Mesodermal cell (in vitro differentiated cells): ENCODE results near the gene CSAG2. TPM values are rescaled to one million over a fixed set of nuclear protein-coding genes. Genes with fewer than 3 reads are reported as not detected.
"Not testable (repeated sequence)": the region's sequence is repeated elsewhere in the genome, so short reads cannot be mapped to it uniquely, and the experiment has no call there.

ENCODE experiments used
- H3K27ac ChIP-seq: 2 replicates; pipeline ENCODE4 v1.7.0; 2013; ENCODE audit warnings: mild to moderate bottlenecking, low read depth, low read length, moderate library complexity; ENCODE audit not compliant: severe bottlenecking
- H3K36me3 ChIP-seq: 2 replicates; pipeline ENCODE4 v1.7.1; 2013; ENCODE audit warnings: mild to moderate bottlenecking, low read length, moderate library complexity; ENCODE audit not compliant: control insufficient read depth, insufficient read depth
- H3K4me1 ChIP-seq: one replicate; pipeline ENCODE4 v1.7.1; 2013; ENCODE audit warnings: mild to moderate bottlenecking, low read length; ENCODE audit not compliant: insufficient read depth, control insufficient read depth, poor library complexity, severe bottlenecking
- H3K4me3 ChIP-seq: 2 replicates; pipeline ENCODE4 v1.7.0; 2013; ENCODE audit warnings: low read length, control low read depth, mild to moderate bottlenecking; ENCODE audit not compliant: insufficient read depth, poor library complexity, severe bottlenecking; ENCODE audit errors: extremely low read depth
- H3K9me3 ChIP-seq: 2 replicates; pipeline ENCODE4 v1.7.1; 2013; ENCODE audit warnings: mild to moderate bottlenecking, low read length, moderate library complexity; ENCODE audit not compliant: control insufficient read depth
- WGBS, 2 experiments: methylation state at CpG; one replicate each; pipeline ENCODE4 v1.1.5; 2013; ENCODE audit warnings: missing lambda C conversion rate in 2 of 2; ENCODE audit not compliant: insufficient coverage in 2 of 2; 5-methylcytosine and 5-hydroxymethylcytosine counted together
- polyA plus RNA-seq, 2 experiments: library from polyadenylated mRNA; stranded (reverse); fragments of 50-300 nt; gene quantifications; one replicate each; pipeline ENCODE4 v1.2.3, GENCODE V29; 2013

CSAG2 gene
- not detected for polyA plus RNA-seq (2013, experiment 1 of 2)
- not detected for polyA plus RNA-seq (2013, experiment 2 of 2)

GRCh38 chrX:152709173-152709572 lies at the start of gene CSAG2:
CSAG2 (minus strand) TSS chrX:152709273; CDS start chrX:152709112, 161 bp downstream.
- H3K27ac ChIP-seq, H3K4me3 ChIP-seq, H3K9me3 ChIP-seq, H3K36me3 ChIP-seq, H3K4me1 ChIP-seq: not testable (repeated sequence)
- WGBS, 2 experiments: no CpG with 5 or more reads among the region's 2 CpGs

- H3K9me3 ChIP-seq, H3K4me1 ChIP-seq, H3K36me3 ChIP-seq, H3K27ac ChIP-seq, H3K4me3 ChIP-seq: not testable (repeated sequence)
- WGBS, 2 experiments: no CpG with 5 or more reads among the region's 5 CpGs
Observed at GRCh38 chrX:152754871-152755270, 45.8 kb upstream of the CSAG2 start.

GRCh38 chrX:152753686-152754650 lies 44.9 kb upstream of the CSAG2 start, which contains the start of gene MAGEA2:
MAGEA2 (minus strand) TSS chrX:152753842; CDS start chrX:152751363, 2,479 bp downstream.
- H3K27ac ChIP-seq, H3K4me1 ChIP-seq, H3K36me3 ChIP-seq, H3K9me3 ChIP-seq, H3K4me3 ChIP-seq: not testable (repeated sequence)
- no CpG with 5 or more reads among the region's 35 CpGs for WGBS, 2 experiments

- WGBS, 2 experiments: no CpG with 5 or more reads among the region's 5 CpGs
- H3K9me3 ChIP-seq: no peaks in the 10 kb centered on the region
- no peaks in the 10 kb centered on the region for H3K4me1 ChIP-seq
- no peak overlapping the region for H3K27ac ChIP-seq
- no peaks in the 10 kb centered on the region for H3K36me3 ChIP-seq
- H3K4me3 ChIP-seq: no peak overlapping the region
Observed at GRCh38 chrX:152738560-152738959, 29.5 kb upstream of the CSAG2 start.

GRCh38 chrX:152736528-152736927 lies 27.5 kb upstream of the CSAG2 start:
- 94 to 97% methylated on average over 3 to 11 of the region's 12 CpGs for WGBS, 2 experiments
- not testable (repeated sequence) for H3K4me3 ChIP-seq, H3K36me3 ChIP-seq, H3K27ac ChIP-seq, H3K4me1 ChIP-seq, H3K9me3 ChIP-seq

GRCh38 chrX:152735860-152736511 lies 26.9 kb upstream of the CSAG2 start:
- H3K4me1 ChIP-seq: no peaks in the 10 kb centered on the region
- H3K27ac ChIP-seq: no peak overlapping the region
- no peaks in the 10 kb centered on the region for H3K9me3 ChIP-seq
- 68 to 80% methylated on average over 1 to 6 of the region's 12 CpGs for WGBS, 2 experiments
- no peak overlapping the region for H3K4me3 ChIP-seq
- no peaks in the 10 kb centered on the region for H3K36me3 ChIP-seq

- H3K27ac ChIP-seq: no peak overlapping the region
- H3K4me1 ChIP-seq: no peaks in the 10 kb centered on the region
- no peaks in the 10 kb centered on the region for H3K9me3 ChIP-seq
- H3K36me3 ChIP-seq: no peaks in the 10 kb centered on the region
- H3K4me3 ChIP-seq: no peak overlapping the region
- 100% methylated on average over 1 of the region's 2 CpGs; no CpG with 5 or more reads in 1 of the 2 experiments for WGBS, 2 experiments
Observed at GRCh38 chrX:152735101-152735500, 26.0 kb upstream of the CSAG2 start.

- not testable (repeated sequence) for H3K4me1 ChIP-seq, H3K36me3 ChIP-seq, H3K9me3 ChIP-seq, H3K4me3 ChIP-seq, H3K27ac ChIP-seq
- WGBS, 2 experiments: 87 to 97% methylated on average over 5 to 8 of the region's 22 CpGs
Observed at GRCh38 chrX:152734143-152734858, 25.2 kb upstream of the CSAG2 start.

- no peaks in the 10 kb centered on the region for H3K4me1 ChIP-seq
- no peak within 1 kb of the TSS for H3K4me3 ChIP-seq
- no peaks in the 10 kb centered on the region for H3K9me3 ChIP-seq
- no peak within 1 kb of the TSS for H3K27ac ChIP-seq
- H3K36me3 ChIP-seq: no peaks in the 10 kb centered on the region
- 60% methylated on average over 1 of the region's 21 CpGs; no CpG with 5 or more reads in 1 of the 2 experiments for WGBS, 2 experiments
Observed at GRCh38 chrX:152733261-152733975, 24.3 kb upstream of the CSAG2 start, which contains the start of the genes CSAG1 and MAGEA12. CSAG1 (minus strand) TSS chrX:152733721; CDS start chrX:152732460, 1,261 bp downstream. MAGEA12 (plus strand) TSS chrX:152733757; CDS start chrX:152736162, 2,405 bp downstream.

- Histone ChIP-seq H3K4me3 (no peak overlapping the region), H3K4me1 (no peaks in the 10 kb centered on the region), H3K36me3 (no peaks in the 10 kb centered on the region), H3K9me3 (no peaks in the 10 kb centered on the region), H3K27ac (no peak overlapping the region)
- 60 to 75% methylated on average over 1 to 3 of the region's 7 CpGs for WGBS, 2 experiments
Observed at GRCh38 chrX:152725409-152725808, 16.3 kb upstream of the CSAG2 start.
